ENCODE results near the gene UCK1.

Gene UCK1

GRCh38 chr9:131476777-131477345, 54.2 kb downstream of the UCK1 start:
- no peak for DNase-seq (ENCODE audit: low spot score)

DNA sequence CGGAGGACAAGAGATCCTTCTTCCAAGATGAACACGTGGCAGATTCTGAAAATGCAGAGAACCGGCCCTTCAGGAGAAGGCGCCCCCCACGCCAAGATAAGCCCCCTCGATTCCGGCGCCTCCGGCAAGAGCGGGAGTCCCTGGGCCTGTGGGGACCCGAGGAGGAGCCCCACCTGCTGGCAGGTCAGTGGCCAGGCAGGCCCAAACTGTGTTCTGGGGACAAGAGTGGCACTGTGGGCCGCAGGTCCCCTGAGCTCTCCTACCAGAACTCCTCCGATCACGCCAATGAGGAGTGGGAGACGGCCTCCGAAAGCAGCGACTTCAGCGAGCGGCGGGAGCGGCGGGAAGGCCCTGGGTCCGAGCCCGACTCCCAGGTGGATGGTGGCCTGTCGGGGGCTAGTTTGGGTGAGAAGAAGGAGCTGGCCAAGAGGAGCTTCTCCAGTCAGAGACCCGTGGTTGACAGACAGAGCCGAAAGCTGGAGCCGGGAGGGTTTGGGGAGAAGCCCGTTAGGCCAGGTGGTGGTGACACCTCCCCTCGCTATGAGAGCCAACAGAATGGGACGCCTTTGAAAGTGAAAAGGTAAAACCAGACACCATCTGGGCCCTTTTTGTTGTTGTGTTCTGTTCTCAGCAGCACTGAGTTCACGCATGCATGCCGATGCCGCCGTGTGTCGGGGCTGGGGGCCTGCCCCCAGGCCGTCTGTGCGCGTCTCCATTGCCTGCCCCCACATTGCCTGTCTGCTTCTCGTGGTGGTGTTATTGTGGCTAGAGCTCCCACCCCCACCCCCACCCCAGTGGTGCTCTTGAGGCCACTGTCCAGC, 54.9 kb downstream of the UCK1 start:
- no peak for DNase-seq (ENCODE audit: low spot score)

GRCh38 chr9:131475111-131475955, 55.7 kb downstream of the UCK1 start:
- no peak for DNase-seq (ENCODE audit: low spot score)

- DNase-seq (ENCODE audit: low spot score) = no peak
Measured at GRCh38 chr9:131474711-131475110, 56.4 kb downstream of the UCK1 start.

DNA sequence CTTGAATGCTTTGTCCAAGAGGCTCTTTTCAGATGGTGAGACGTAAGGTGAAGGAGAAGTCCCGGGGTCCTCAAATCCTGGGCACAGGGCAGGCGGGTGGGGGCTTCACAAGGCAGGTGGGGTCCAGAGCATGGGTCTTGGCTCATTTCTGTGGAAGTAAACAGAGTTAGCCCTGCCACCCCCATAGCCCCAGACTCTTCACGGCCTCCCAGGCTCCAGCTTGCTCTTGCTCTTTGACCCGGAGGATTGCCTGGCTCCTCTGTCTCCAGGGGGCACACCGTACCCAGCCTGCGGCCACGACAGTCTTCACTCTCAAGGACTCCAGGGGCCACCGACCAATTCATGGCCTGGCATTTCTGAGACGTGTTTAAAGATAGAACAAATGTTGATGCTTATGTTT, 57.2 kb downstream of the UCK1 start:
- no peak for DNase-seq (ENCODE audit: low spot score)
